ENCODE measurements around the gene LYSMD4. TPM values are rescaled to one million over a fixed set of nuclear protein-coding genes. Genes with fewer than 3 reads are reported as not detected.

Gene LYSMD4
- total and polyA plus RNA-seq, 10 donors = 2.5 to 13.3 (median 6.0) TPM

GRCh38 chr15:99744142-99744541, 10.9 kb upstream of the LYSMD4 start:
- Histone ChIP-seq H3K27ac (no peak overlapping the region), H3K9me3 (no peaks in the 10 kb centered on the region), H3K4me3 (no peak overlapping the region), H3K36me3 (no peaks in the 10 kb centered on the region), H3K4me1 (no peaks in the 10 kb centered on the region), H3K27me3 (replicated peaks in 1 of 7) (no peaks in the 10 kb centered on the region)
- no peak for DNase-seq
- WGBS, 5 donors = 87 to 97% (median 92%) methylated on average over 6 to 7 of the region's 7 CpGs
- TF ChIP-seq POLR2A (IDR thresholded peaks at IDR 0.05) (no peak), POLR2AphosphoS5 (IDR thresholded peaks at IDR 0.05) (no peak), CTCF (IDR thresholded peaks at IDR 0.05 in 8 of 11, conservative IDR thresholded peaks at IDR 0.05 in 3 of 11) (no peak)
- intact Hi-C loops (cut with DNase I; ENCODE audit: low total_unique reads) = no loop called here

- H3K9me3 ChIP-seq = no peaks in the 10 kb centered on the region
- intact Hi-C loops (cut with DNase I; ENCODE audit: low total_unique reads) = no loop called here
- H3K27ac ChIP-seq = no peak overlapping the region
- no peaks in the 10 kb centered on the region for H3K27me3 ChIP-seq (replicated peaks in 1 of 7)
- no peak overlapping the region for H3K4me3 ChIP-seq
- TF ChIP-seq POLR2AphosphoS5 (IDR thresholded peaks at IDR 0.05) (no peak), CTCF (IDR thresholded peaks at IDR 0.05 in 8 of 11, conservative IDR thresholded peaks at IDR 0.05 in 3 of 11) (no peak), POLR2A (IDR thresholded peaks at IDR 0.05) (no peak)
- no peaks in the 10 kb centered on the region for H3K36me3 ChIP-seq
- 25 to 75% (median 64%) methylated on average over 1 to 2 of the region's 2 CpGs for WGBS, 5 donors
- no peak for DNase-seq
- H3K4me1 ChIP-seq = no peaks in the 10 kb centered on the region
Measured at GRCh38 chr15:99741835-99742234, 8.6 kb upstream of the LYSMD4 start.

- WGBS, 5 donors = 83 to 92% (median 90%) methylated on average over 7 of the region's 7 CpGs
- H3K4me1 ChIP-seq = peaks cover 0 to 9% (median 4%) of the 10 kb centered on the region in 6 donors
- H3K36me3 ChIP-seq = no peaks in the 10 kb centered on the region
- H3K9me3 ChIP-seq = no peaks in the 10 kb centered on the region
- no peaks in the 10 kb centered on the region for H3K27me3 ChIP-seq (replicated peaks in 1 of 7)
- DNase-seq = no peak
- no peak overlapping the region for H3K27ac ChIP-seq
- intact Hi-C loops (cut with DNase I; ENCODE audit: low total_unique reads) = no loop called here
- no peak for TF ChIP-seq POLR2A (IDR thresholded peaks at IDR 0.05)
- TF ChIP-seq POLR2AphosphoS5 (IDR thresholded peaks at IDR 0.05) = no peak
- TF ChIP-seq CTCF (IDR thresholded peaks at IDR 0.05 in 8 of 11, conservative IDR thresholded peaks at IDR 0.05 in 3 of 11) = no peak
- H3K4me3 ChIP-seq = no peak overlapping the region
Measured at GRCh38 chr15:99738021-99738847, 5.0 kb upstream of the LYSMD4 start.

- Histone ChIP-seq H3K27me3 (replicated peaks in 1 of 7) (no peaks in the 10 kb centered on the region), H3K4me1 (peaks cover 0 to 21% (median 15%) of the 10 kb centered on the region in 6 donors), H3K9me3 (no peaks in the 10 kb centered on the region), H3K27ac (no peak overlapping the region), H3K36me3 (no peaks in the 10 kb centered on the region), H3K4me3 (no peak overlapping the region)
- no peak for DNase-seq
- TF ChIP-seq CTCF (IDR thresholded peaks at IDR 0.05 in 8 of 11, conservative IDR thresholded peaks at IDR 0.05 in 3 of 11) (no peak), POLR2AphosphoS5 (IDR thresholded peaks at IDR 0.05) (no peak), POLR2A (IDR thresholded peaks at IDR 0.05) (no peak)
- intact Hi-C loops (cut with DNase I; ENCODE audit: low total_unique reads) = no loop called here
- 75 to 89% (median 87%) methylated on average over 2 of the region's 2 CpGs for WGBS, 5 donors
Measured at GRCh38 chr15:99736702-99737101, 3.5 kb upstream of the LYSMD4 start.

Data from spleen (tissue), 11 donors.